GM21619 (cell line): ENCODE data around the gene CHCHD4.

Source experiments
- ATAC-seq: cut with Tn5 transposase; IDR thresholded peaks from one replicate; pipeline ENCODE4 v1.9.1; 2021; ENCODE audit not compliant: unreplicated experiment

CHCHD4 gene

DNA sequence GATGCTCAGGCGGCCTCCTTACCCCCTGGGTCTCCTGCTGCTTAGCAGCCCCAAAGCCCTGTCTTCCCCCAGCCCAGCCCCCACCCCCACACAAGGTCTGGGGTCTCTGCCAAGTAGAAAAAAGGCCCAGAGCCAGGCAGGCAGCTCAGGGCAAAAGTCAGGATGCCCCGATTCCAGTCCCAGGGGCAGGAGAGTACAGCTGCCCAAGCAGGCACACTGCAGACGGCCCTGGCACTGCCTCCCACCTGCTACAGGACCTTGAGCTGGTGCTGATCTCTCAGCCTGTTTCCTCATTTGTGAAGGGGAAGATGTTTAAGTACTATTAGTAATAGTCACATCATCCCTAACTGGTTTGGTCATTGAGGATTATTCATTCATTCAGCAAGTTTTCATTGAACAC is 12.8 kb upstream of the CHCHD4 start:
- ATAC-seq: no peak

DNA sequence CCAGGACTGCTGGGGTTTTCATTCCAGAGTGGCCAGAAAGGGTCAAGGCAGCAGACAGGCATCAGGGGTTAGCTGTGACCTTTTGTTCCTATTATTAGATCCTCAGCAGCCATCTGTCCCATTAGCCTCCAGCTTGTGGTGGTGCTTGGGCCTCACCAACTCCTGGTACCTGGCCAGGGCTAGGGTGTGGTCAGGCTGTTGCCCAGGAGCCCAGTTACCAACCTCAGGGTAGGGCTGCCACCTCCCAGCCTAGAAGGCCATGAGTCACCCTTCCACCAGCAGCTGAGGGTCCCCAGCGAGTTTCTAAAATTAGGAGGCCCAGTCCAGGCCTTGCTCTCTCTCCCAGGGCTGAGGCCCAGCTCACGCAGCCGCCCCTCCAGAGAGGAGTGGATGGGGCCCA is 12.3 kb upstream of the CHCHD4 start:
- ATAC-seq: no peak

DNA sequence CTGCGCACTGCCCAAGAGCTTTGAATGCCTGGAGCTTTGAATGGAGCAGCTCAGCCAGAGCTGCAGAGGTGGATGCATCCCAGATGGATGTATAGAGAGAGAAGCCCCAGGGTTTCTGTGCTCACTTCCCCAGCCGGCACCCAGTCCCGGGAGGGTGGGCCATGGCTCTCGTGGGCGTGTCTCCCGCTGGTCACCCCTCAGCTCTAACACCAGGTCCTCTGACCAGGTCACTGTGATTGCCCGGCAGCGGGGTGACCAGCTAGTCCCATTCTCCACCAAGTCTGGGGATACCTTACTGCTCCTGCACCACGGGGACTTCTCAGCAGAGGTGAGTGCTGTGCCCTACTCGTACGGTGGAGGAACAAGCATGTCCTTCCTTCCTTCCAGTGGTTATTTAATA is 10.9 kb upstream of the CHCHD4 start:
- no peak for ATAC-seq

DNA sequence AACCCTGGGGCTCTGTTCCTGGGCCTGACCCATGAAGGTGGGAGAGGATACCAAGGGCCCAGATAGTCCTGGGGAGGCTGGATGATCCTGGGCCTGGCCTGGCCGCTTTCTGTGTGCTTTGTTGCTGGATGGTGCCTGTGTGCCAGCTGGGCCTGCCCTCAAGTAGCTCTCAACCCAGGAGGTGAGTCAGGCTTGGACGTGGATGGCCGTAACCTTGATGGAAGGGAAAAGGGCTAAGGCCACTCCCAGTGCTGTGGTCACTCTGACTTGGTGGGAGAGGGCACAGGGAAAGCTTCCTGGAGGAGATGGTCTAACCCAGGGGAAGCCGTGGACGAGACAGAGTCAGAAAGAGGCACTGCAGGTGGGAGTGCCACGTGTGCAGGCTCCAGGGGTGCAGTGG is 9.6 kb upstream of the CHCHD4 start:
- no peak for ATAC-seq

- no peak for ATAC-seq
Measured at GRCh38 chr3:14133876-14134275, 9.2 kb upstream of the CHCHD4 start.

DNA sequence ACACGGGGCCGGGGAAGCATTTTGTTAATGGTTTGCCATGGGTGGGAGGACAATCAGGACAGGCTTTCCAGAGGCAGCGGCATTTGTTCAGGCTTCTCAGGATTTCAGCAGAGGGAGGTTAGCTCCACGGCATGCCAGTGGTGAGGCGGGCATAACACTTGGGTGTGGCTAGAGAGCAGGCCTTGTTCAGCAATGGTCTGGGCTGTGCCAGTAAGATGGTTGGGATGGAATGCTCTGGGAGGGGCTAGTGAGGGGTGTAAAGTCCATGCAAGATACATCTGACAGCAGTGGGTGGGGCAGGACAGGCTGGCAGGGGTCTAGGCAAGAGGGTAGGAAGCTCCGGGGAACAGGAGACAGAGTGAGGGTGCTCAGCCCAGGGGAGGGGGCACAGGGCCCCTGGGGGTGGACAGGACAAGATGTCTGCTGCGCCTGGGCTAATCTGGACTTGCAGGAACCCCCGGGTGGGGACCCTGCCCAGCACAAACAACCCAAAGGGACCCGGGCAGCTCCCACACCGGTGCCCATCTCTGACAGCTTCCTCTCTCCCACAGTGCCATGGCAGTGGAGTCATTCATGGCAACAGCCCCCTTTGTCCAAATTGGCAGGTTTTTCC is 8.6 kb upstream of the CHCHD4 start:
- no peak for ATAC-seq

DNA sequence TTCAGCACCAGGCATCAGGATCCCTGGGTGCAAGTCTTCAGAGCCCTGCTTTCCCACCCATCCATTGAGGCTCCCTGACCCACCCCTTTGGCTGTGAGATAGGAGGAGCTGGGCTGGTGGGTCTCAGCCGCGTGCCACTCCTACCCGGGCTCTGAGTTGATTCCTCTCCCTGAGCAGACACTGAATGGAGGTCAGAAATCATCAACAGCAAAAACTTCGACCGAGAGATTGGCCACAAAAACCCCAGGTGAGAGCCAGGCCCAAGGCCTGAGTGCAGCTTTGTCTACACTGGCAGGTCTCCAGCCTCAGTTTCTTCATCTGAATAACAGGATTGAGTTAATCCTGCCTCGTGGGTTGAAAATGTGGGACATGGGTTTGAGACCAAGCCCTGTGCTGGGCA is 8.0 kb upstream of the CHCHD4 start:
- ATAC-seq: no peak

DNA sequence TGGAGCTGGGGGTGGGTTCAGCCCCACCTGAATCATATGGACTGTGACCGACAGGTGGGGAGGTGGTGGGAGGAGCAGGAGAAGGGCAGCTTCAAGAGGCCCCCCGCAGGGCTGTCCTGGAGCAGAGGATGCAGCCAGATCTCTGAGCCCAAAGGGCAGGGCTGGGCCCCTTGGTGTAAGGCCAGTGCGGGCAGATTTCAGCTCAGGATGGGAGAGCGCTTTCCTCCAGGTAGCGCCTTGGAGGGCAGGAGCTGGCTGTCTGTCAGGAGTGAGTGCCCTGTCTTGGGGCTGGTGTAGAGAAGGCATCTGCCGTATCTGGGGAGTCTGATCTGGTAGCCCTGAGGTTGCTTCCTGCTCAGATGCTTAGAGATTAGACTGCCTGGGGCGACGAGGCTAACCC is 7.5 kb upstream of the CHCHD4 start:
- no peak for ATAC-seq

- no peak for ATAC-seq
Measured at GRCh38 chr3:14131134-14131533, 6.5 kb upstream of the CHCHD4 start.

- no peak for ATAC-seq
Measured at GRCh38 chr3:14130707-14131106, 6.0 kb upstream of the CHCHD4 start.

- ATAC-seq: no peak
Measured at GRCh38 chr3:14130230-14130629, 5.6 kb upstream of the CHCHD4 start.

- no peak for ATAC-seq
Measured at GRCh38 chr3:14129296-14129695, 4.6 kb upstream of the CHCHD4 start.

DNA sequence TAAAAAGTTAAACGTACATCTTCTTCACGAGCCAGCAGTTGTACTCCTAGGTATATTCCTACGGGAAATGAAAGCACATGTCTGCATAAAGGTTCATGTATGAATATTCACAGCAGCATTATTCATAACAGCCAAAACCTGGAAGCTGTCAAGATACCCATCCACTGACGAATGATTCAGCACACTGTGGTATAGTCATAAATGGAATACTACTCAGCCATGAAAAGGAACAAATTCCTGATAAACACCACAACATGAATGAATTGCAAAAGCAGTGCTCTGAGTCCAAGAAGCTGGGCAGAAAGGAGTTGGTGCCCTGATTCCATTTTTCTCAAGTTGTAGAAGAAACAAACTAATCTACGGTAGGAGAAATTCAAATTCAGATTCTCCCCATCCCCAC is 4.1 kb upstream of the CHCHD4 start:
- no peak for ATAC-seq

- ATAC-seq: no peak
Measured at GRCh38 chr3:14127516-14128161, 3.0 kb upstream of the CHCHD4 start.

DNA sequence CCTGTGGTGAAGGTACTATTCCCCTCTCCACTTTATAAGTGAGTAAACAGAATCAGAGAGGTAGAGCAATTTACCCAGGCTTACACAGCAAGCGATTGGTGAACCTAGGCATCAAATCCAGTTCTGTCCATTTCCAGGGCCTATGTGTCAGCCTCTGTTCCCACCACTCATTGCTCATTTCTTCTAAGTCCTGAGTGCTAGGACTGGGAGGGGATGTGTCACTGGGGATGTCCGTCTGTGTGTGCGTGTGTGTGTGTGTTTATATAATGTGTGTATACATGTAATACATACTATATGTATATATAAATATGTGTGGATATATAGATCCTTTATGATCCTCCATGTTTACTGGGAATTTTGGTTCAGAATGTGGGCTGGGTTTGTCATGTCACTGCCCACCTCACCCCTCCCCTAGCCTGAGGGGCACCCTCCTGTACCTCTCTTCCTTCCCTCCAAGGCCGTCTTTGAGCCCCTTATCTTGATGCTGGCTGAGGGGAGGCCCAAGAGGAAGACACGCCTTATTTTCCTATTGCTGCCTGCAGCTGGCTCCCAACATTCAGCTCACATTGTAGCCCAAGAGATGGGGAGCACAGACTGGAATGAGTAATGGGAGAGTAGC is 2.3 kb upstream of the CHCHD4 start:
- no peak for ATAC-seq

DNA sequence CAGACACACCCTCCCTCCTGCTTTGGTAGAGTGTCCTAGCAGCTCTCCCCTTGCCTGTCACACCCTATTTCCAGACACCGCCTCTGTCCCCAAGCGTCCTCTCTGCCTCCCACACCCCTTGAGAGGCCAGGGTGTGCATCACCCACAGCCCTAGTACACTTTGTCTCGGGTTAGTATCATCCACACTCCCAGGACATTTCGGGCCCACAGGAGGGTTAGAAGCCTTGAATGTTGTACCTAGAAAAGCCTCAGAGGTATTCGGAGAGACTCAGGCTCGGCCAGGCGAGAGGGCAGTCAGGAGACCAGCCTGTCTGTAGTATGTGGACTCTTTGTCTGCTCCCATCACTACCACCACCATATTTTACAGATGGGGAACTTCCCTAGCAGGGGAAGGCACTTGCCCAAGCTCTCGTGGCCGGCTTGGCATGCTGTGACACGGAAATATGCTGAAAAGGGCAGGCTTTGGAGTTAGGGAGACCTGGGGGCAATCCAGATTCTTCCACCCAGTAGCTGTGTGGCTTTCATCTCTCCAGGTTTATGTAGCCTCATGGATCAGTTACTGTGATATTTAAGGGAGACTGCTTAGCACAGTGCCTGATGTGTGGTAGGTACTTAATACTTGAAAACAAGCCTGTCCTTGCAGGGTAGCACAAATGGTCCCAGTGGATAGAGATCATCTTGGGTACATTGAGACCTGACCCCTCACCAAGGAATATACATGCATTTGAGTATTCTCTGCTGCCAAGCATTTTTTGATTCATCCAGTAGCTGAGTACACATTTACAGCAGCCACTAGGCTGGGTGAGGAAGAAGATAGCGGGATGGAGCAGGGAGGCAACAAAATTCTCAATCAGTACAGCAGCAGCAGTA is 1.6 kb upstream of the CHCHD4 start:
- no peak for ATAC-seq

DNA sequence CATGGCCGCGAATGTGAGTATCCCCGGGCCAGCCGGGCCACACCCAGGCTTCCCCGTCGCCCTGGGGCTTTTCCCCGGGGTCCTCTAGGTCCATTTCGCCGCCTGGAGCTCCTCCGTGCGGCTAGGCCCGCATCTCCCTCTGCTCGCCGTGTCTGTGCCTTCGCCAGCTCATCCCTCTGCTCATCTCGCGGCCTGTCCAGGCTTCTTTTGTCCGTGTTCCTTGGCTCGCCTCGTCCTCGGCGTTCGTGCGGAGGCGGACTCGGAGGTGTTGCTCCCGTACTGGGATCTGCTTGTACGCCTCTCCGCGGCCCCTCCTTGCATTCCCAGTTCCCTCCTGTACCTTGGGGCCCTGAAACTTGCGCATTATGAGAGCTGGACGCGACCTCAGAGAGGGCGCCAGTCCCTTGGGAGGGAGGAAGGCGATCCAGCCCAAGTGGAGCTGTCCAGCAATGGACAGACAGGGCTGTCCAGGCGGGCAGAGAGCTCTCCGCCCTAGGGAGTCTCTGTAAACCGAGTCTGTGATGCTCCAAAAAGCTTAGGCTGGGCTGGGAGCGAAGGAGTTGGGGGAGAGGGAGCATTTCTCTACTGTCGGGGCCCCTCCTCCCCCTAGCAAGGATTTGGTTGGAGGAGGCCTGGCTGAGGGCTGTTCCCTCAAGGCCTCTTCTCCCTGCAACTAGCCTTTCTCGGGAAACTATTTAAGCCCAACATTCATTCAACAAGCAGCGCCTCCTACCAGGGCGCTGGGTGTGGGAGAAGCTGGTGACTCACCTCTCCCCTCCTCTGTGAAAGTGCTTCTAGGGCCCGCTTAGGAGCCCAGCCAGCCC is 735 bp upstream of the CHCHD4 start:
- ATAC-seq: peak; percentile 24

DNA sequence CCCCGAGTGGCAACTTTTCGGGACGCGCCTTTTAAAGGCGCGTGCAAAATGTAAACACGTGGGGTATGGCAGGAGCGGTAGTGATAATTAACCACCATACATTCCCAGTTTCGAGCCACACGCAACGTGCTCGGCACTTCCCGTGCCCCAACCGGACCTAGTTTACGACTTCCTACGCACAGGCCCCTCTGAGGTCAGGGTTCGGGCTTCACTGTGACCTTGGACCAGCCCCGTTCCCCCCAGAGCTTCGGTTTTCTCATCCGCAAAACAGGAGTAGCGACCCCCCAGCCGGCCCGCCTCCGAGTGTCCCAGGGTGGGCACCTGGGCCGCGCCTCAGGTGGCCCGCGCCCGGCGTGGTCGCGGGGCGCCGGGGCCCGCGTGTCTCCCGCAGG is 451 bp downstream of the CHCHD4 start:
- peak; percentile 43 for ATAC-seq

- no peak for ATAC-seq
Measured at GRCh38 chr3:14123308-14124222, 1.1 kb downstream of the CHCHD4 start.

GRCh38 chr3:14122301-14122700 is 2.4 kb downstream of the CHCHD4 start:
- ATAC-seq: no peak
